A549 treated with AZD2906 at 1 μM for 4 hours (cell line): ENCODE results near the gene PSMD13. TPM values are rescaled to one million over a fixed set of nuclear protein-coding genes. Genes with fewer than 3 reads are reported as not detected.

Source experiments
- total RNA-seq: library from RNA; stranded (reverse); fragments of 200-300 nt; extraction: Qiagen RNA extraction; gene quantifications from 5 replicates; pipeline ENCODE4 v1.2.3, GENCODE V29; 2022

The PSMD13 gene
- total RNA-seq, result 157 to 204 TPM (median 164 TPM) in 5 replicates

DNA sequence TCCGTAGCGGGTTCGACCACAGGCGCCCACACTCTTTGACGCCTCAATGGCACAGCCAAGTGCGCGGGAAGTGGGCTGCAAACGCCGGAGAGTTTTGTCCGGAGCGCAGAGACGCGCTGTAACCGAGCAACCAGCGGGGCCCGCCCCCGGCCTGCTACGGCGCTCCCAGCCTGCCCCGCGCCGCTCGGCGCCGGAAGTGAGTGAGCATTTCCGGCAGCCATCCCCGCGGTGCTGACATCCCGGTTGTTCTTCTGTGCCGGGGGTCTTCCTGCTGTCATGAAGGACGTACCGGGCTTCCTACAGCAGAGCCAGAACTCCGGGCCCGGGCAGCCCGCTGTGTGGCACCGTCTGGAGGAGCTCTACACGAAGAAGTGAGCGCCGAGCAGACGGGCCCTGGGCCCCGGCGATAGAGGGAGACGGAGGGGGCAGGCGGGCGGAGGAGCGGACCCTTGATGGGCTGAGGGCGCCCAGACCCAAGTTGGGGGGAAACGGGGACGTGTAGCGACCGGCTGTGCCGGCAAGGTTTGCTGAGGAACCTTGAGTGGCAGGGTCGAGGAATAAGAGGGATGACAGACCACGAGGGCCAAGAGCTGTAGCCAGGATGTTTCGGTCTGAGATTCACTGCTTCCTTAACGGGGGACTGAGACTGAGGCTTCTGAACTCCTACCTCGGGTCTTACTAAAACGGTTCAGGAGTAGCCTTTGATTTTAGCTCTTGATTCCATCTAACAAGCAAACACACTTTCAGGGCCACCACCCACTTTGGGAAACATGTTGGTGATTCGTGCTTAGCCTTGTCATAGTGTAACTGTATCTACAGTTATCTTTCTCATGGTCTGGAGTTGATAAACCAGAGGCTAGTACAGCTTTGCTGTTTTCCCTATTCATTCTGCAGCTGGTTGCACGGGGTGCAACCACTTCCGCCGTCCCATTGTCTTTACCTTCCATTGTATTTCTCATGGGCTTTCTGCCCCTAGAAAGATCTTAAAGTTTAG is at the start of gene PSMD13:
PSMD13 (plus strand) TSS at position 203 of the 994 bp plus-strand sequence; CDS start at position 277, 74 bp downstream.

DNA sequence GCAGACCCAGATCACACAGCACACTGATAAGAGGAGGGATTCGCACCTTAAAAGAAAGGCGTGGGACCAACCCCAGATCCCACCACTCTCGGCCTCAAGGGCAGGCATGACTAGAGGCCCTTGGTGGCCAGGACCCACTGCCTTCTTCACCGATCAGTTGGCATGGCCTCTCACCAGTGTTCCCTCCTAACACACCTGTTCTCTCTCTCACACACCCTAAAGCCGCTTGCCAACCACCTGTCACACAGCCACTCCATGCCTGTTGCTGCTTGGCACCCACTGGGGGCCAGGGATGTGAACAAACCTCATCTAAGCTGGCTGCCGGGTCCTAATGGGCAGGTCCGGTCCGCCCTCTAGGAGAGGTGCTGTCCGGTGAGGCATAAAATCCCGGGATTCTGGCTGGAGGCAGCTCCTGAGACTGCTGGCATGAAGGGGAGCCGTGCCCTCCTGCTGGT is 44.1 kb upstream of the PSMD13 start, which contains the start of gene SCGB1C1:
SCGB1C1 (plus strand) TSS at position 405 of the 455 bp plus-strand sequence; CDS start at position 427, 22 bp downstream.

DNA sequence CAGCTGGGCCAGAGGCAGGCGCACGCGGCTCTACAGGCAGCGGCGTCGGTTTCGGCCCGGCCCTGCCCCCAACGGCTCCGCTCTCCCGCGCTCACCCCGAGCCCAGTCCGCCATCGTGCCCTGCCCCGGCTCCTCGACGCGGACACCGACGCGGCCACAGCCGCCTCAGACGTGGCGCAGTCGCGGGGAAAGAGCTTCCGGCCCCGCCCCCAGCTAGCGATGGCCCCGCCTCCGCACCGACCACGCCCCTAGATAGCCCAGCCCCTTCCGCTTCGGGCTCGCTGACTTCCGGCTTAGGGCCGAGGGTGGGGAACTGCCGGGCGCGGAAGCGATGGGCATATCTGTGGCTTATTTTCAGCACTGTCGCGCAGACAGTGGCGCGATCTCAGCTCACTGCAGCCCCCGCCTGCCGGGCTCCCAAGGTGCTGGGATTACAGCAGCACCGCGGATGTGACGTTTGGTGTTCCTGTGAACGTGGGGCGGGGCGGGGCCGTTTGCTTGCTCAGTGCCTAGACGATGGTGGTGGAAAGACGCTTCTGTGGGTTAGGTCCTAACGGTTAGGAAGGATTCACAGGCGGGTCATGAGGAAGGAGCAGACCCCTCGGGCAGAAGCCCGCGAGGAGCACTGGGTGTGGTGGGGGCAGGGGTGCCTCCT is 29.4 kb upstream of the PSMD13 start, which contains the start of the genes BET1L and RIC8A:
BET1L (minus strand) TSS at position 192 of the 655 bp plus-strand sequence; CDS start at position 114, 78 bp downstream.
RIC8A (plus strand) TSS at position 501 of the 655 bp plus-strand sequence. CDS start 1,147 bp downstream, outside the sequence.

DNA sequence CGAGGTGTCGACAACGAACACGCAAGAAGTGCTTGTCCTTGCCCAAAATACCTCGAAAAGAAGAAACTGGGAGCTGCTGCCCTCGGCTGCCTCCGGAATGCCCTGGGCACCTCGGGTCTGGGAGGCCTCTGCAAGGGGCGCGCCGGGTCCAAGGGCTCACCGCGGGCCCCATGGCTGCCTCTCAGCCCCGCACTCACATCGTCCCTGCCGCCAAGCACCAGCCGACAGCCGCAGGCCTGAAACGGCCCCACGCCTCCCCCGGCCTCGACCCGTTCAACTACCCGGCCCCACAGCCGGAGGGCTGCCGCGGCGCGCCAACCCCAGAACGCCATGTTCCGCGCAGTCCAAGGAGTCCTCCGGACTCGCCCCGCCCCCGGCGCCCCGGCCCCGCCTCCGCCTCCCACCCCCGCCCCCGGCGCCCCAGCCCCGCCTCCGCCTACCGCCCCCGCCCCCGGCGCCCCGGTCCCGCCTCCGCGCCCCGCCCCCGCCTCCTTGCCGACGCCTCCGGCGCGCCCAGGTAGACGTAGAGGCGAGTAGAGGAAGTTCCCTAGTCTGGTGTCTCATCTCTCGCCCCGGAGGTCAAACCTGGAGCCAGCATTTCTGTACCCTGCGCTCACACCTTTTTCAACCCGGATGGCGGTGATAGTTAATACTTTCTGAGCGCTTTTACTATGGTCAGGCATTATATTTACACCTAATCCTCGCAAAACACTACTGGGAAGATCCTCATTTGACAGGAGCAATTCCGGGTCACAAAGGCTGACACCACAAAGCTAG is 591 bp upstream of the PSMD13 start, which contains the start of gene SIRT3:
SIRT3 (minus strand) TSS at position 346 of the 777 bp plus-strand sequence; CDS start at position 332, 14 bp downstream.

DNA sequence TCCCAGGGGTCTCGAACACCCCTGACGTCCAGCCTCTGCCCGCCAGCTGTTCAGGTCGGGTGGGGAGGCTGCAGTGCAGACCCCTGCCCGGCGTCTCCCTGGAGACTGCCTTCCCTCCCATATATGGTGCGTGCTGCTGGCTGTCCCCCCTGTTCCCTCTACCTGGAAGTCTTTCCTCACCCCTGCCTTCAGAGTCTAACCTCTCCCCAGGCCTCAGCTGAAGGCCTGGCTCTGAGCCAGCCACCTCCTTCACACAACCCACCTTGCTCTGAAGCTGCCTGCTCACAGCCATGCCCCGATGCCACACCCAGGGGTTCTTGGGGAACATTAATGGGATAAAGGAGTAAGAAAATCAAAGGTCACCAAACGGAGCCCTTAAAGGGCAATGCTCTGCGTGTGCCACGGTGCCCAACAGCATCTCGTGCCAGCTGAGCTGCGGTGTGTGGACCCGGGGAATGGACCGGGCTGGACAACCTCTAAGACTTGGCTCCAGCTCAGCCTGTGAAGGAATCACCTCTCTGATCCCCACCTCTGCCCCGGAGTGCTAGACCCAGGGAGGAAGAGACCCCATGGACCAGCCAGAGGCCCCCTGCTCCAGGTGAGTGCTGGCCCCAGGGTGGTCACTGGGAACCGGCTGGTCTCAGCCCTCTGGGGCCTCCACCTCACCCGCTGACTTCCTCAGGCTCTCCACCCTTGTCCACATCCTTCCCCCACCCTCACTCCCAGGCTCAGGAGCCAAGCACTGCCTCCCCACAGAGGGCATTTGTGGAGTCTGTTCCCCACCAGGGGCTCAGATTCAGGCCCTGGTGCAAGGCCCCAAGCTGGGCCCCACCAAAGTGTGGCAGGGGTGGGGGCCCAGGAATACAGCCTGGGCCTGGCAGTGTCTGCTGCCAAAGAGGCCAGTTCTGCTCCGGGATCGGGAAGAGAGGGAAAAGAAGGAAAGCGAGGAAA is 41.5 kb downstream of the PSMD13 start, which contains the start of gene NLRP6:
NLRP6 (plus strand) TSS at position 407 of the 951 bp plus-strand sequence; CDS start at position 570, 163 bp downstream.

GRCh38 chr11:288478-289397 is 52.0 kb downstream of the PSMD13 start, which contains the start of gene PGGHG:
PGGHG (plus strand) TSS chr11:289126; CDS start chr11:289817, 691 bp downstream.

GRCh38 chr11:299081-299891 is 62.5 kb downstream of the PSMD13 start, which contains the start of gene IFITM5:
IFITM5 (minus strand) TSS chr11:299526; CDS start chr11:299490, 36 bp downstream.

Other genes starting within 250 kb of the PSMD13 start
- gene SCGB1C1, start 43.9 kb upstream of the PSMD13 start, total RNA-seq, result not detected in 5 replicates
- 41.3 to 47.1 TPM (median 45.4 TPM) in 5 replicates for gene BET1L, start 29.6 kb upstream of the PSMD13 start, total RNA-seq
- 118 to 135 TPM (median 122 TPM) in 5 replicates for gene RIC8A, start 29.3 kb upstream of the PSMD13 start, total RNA-seq
- 18.3 to 23.6 TPM (median 22.7 TPM) in 5 replicates for gene SIRT3, start 634 bp upstream of the PSMD13 start, total RNA-seq
- gene NLRP6, start 41.4 kb downstream of the PSMD13 start, total RNA-seq, result 0.03 TPM in 1 of 5 replicates, not detected in the others
- gene PGGHG, start 52.1 kb downstream of the PSMD13 start, total RNA-seq, result 6.1 to 13.2 TPM (median 9.8 TPM) in 5 replicates
- not detected in 5 replicates for gene IFITM5, start 62.5 kb downstream of the PSMD13 start, total RNA-seq
- gene IFITM2, start 70.8 kb downstream of the PSMD13 start, total RNA-seq, result 57.4 to 69.3 TPM (median 61.5 TPM) in 5 replicates
- 0.26 to 0.37 TPM (median 0.29 TPM) in 5 replicates for gene IFITM1, start 77.1 kb downstream of the PSMD13 start, total RNA-seq
- gene IFITM3, start 83.9 kb downstream of the PSMD13 start, total RNA-seq, result 19.8 to 37.9 TPM (median 31.0 TPM) in 5 replicates
- gene B4GALNT4, start 132.5 kb downstream of the PSMD13 start, total RNA-seq, result 9.8 to 19.5 TPM (median 14.0 TPM) in 5 replicates
- gene PKP3, start 157.2 kb downstream of the PSMD13 start, total RNA-seq, result 30.1 to 40.1 TPM (median 38.2 TPM) in 5 replicates
- 57.4 to 92.9 TPM (median 91.1 TPM) in 5 replicates for gene SIGIRR, start 178.0 kb downstream of the PSMD13 start, total RNA-seq
- 0.44 to 1.1 TPM (median 0.70 TPM) in 5 replicates for gene ANO9, start 205.0 kb downstream of the PSMD13 start, total RNA-seq
- 34.6 to 45.9 TPM (median 44.3 TPM) in 5 replicates for gene PTDSS2, start 213.3 kb downstream of the PSMD13 start, total RNA-seq